ENCODE results near the gene ZNF219.

ZNF219 gene

DNA sequence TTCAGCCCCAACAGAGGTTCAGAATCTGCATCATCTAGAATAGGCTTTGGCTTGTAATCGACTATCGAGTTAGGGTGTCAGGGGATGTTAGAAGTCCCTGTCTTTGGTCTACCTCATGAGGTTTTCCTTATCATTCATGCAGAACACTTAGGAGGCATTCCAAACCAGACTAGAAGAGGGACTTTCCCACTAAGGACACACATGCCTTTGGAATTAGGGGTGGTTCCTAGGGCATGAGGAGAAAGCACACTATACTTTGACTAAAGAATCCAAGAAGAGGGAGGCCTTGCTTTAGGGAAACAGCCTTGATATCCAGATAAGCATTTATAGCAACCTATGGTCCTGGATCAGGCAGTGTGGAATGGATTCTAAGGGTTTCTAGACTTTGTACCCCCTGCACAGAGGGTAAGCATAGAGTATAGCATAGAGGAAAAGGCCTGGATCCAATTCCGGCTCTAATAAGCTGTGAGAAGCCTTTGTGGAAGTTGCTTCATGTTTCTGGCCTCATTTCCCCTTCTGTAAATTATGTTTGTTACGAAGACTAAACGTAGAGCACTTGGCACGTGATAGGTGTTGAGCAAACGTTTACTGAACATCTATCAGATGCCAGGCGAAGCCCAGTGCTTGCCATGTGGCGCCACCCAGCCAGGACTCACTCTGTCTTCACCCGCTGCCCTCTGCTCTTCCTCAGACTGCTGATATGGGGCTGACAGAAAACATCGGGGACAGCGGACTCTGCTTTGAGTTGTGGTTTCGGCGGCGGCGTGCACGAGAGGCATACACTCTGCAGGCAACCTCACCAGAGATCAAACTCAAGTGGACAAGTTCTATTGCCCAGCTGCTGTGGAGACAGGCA, 13.2 kb downstream of the ZNF219 start:
- no peak for DNase-seq

DNA sequence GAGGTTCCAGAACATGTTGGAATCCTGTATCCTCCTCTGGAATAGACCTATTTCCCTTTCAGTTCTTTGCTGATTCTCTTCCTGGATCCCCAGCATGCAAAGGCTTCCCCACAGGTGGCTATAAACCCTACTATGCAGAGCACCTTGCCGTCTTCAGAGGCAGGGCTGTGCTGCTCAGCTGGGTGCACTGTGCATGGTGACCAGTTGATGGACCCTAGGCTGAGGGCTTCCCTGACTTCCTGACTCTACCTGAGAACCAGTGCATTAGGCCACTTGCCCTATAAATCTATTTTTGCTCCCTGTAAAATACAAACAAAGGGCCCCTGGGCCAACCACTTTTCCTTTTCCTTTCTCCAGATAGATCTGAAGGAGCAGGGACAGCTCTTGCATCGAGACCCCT, 14.1 kb downstream of the ZNF219 start:
- no peak for DNase-seq

DNA sequence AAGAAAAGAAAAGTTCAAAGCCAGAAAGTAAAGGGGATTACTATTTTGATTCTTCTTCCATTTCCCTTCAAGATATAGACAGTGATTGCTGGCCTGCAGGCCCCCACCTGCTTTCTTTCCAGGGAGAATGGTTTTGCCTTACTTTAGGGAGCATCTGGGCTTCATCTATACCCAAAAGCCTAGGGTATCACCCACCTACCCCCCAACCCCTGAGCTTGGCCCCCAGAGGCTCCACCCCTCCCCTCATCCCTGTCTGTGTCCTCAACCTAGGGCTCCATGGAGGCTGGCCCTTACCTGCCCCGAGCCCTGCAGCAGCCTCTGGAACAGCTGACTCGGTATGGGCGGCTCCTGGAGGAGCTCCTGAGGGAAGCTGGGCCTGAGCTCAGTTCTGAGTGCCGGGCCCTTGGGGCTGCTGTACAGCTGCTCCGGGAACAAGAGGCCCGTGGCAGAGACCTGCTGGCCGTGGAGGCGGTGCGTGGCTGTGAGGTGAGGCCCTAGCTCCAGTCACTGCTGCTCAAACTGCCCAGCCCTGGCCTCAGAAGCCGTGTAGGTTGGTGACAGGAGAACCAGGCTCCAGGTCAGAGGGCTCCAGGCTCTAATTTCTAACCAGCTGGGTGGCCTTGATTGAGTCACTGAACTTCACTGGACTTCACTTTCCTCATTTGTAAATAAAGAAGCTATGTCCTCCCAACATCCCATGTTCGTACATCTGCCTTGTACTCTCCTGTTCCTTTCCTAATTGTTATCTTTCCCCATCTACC, 14.7 kb downstream of the ZNF219 start:
- DNase-seq: no peak

DNA sequence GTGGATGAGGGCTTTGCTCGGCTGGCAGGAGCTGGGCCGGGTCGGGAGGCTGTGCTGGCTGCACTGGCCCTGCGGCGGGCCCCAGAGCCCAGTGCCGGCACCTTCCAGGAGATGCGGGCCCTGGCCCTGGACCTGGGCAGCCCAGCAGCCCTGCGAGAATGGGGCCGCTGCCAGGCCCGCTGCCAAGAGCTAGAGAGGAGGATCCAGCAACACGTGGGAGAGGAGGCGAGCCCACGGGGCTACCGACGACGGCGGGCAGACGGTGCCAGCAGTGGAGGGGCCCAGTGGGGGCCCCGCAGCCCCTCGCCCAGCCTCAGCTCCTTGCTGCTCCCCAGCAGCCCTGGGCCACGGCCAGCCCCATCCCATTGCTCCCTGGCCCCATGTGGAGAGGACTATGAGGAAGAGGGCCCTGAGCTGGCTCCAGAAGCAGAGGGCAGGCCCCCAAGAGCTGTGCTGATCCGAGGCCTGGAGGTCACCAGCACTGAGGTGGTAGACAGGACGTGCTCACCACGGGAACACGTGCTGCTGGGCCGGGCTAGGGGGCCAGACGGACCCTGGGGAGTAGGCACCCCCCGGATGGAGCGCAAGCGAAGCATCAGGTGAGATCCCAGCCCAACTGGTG, 16.8 kb downstream of the ZNF219 start:
- no peak for DNase-seq

DNA sequence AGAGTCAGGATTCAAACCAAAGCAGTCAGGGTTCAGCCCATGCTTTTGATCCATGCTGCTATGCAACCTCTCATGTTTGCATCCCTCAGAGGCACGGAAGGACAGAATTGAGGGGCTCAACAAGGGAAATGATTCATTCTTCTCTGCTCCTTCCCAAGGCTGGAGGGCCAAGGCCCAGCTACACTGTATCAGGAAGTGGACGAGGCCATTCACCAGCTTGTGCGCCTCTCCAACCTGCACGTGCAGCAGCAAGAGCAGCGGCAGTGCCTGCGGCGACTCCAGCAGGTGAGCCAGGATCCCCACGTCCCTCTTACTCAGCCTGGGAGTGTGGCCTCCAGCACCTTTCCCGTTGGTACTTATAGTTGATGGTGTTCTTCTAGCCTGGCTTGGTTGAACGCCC, 19.7 kb downstream of the ZNF219 start:
- no peak for DNase-seq

DNA sequence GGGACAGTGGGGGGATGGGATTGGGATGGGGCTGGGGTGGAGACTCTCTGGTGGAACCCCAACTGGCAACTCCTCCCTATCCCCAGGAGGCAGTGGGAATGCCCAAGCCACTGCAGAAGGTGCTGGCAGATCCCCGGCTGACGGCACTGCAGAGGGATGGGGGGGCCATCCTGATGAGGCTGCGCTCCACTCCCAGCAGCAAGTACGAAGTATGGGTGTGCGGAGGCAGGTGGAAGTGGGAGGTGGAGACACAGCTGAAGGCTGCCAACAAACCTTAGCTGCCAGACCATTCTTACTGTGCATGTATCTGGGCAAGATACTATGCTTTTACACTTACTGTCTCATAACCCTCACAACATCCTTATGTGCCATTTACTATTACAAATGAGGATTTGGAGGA, 20.2 kb downstream of the ZNF219 start:
- no peak for DNase-seq

DNA sequence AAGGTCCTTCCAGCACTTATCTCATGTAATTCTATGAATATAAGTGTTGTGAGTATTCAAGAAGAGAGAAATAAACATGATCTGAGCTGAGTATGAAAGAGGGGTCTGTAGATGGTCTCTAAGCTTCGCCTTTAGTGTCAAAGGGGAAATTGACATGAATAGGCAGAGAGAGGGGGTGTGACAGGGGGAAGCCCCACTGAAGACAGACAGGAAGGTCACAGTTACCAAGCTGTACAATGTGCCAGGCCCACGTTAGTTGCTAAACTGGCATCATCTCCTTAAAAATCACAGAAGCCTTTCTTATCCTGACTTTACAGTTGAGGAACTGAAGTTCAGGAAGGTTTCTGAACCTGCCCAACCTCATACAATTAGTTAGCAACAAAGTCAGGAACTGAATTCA, 20.8 kb downstream of the ZNF219 start:
- no peak for DNase-seq

DNA sequence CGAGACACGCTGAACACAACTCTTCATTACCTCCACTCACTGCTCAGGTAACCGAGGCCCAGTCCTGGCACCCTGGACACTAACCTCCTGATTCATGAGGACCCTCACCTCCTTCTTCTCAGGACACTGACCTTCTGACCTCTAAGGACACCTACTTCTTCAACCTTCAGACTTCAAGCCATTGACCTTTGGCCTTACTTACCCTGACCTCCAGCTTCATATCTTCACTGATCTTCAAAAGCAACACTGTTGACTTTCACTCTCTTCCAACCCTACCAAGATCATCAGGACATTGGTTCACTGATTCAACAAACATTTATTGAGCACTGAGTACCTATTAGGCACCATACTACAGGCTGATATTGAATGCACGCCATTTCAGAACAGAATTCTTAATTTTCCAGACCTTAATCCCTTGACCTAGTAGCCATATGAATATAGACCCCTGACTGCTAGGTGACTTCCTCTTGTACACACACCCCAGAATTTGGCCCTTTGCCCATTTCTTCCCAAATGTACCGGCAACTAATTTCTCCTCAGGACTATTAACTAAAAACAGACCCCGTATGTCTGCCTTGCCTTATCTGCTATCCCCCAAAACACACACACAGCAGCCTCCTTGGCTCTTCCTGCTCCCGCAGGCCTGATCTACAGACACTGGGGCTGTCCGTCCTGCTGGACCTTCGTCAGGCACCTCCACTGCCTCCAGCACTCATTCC, 22.6 kb downstream of the ZNF219 start:
- no peak for DNase-seq

DNA sequence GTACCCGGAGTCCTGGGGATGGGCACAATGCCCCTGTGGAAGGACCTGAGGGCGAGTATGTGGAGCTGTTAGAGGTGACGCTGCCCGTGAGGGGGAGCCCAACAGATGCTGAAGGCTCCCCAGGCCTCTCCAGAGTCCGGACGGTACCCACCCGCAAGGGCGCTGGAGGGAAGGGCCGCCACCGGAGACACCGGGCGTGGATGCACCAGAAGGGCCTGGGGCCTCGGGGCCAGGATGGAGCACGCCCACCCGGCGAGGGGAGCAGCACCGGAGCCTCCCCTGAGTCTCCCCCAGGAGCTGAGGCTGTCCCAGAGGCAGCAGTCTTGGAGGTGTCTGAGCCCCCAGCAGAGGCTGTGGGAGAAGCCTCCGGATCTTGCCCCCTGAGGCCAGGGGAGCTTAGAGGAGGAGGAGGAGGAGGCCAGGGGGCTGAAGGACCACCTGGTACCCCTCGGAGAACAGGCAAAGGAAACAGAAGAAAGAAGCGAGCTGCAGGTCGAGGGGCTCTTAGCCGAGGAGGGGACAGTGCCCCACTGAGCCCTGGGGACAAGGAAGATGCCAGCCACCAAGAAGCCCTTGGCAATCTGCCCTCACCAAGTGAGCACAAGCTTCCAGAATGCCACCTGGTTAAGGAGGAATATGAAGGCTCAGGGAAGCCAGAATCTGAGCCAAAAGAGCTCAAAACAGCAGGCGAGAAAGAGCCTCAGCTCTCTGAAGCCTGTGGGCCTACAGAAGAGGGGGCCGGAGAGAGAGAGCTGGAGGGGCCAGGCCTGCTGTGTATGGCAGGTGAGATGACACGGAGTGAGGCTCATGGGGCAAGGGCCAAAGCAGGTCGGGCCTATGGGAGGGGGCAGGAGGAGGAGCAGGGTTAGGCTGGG, 23.8 kb downstream of the ZNF219 start:
- DNase-seq: no peak

DNA sequence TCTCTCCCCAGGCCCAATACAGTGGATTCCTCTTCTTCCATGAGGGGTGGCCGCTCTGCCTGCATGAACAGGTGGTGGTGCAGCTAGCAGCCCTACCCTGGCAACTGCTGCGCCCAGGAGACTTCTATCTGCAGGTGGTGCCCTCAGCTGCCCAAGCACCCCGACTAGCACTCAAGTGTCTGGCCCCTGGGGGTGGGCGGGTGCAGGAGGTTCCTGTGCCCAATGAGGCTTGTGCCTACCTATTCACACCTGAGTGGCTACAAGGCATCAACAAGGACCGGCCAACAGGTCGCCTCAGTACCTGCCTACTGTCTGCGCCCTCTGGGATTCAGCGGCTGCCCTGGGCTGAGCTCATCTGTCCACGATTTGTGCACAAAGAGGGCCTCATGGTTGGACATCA, 24.5 kb downstream of the ZNF219 start:
- DNase-seq: no peak

DNA sequence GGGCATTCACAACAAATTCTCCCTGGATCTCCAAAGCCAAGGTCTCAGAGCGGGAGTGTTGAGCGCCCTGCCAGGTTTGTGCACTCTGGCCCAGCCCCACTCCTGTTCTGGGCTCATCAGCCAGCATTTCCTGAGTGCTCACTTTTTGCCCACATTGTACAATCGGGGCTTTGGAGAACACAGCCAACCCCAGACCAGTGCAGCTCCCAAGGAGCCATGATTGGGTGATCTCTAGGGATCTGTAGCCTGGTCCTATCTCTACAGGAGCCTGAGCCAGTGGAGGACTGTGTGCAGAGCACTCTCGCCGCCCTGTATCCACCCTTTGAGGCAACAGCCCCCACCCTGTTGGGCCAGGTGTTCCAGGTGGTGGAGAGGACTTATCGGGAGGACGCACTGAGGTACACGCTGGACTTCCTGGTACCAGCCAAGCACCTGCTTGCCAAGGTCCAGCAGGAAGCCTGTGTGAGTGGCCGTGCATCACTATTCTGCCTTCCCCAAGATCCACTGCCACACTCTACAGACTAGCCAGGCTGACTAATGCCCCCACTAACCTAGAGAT, 25.6 kb downstream of the ZNF219 start:
- DNase-seq: no peak

DNA sequence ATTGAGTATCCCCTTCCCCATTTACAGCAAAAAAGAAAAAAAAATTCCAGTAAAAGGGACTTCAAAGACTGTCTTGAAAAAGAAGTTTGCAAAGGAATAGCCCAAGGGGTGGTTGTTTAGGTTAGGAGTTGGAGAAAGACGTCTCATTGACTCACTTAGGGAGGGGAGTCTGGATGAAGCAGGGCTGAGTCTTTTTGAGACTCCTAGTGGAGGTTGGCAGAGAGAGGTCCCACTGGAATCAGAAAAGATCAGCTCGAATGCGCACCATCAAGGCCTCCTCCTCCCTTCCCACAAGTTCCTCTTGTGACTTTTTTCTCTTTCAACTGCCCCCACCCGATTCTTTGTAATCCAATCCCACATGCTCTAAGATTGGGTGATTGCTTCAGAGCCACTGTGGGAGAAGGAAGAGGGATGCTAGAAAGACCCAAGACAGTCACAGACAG, 26.4 kb downstream of the ZNF219 start:
- DNase-seq: no peak

DNA sequence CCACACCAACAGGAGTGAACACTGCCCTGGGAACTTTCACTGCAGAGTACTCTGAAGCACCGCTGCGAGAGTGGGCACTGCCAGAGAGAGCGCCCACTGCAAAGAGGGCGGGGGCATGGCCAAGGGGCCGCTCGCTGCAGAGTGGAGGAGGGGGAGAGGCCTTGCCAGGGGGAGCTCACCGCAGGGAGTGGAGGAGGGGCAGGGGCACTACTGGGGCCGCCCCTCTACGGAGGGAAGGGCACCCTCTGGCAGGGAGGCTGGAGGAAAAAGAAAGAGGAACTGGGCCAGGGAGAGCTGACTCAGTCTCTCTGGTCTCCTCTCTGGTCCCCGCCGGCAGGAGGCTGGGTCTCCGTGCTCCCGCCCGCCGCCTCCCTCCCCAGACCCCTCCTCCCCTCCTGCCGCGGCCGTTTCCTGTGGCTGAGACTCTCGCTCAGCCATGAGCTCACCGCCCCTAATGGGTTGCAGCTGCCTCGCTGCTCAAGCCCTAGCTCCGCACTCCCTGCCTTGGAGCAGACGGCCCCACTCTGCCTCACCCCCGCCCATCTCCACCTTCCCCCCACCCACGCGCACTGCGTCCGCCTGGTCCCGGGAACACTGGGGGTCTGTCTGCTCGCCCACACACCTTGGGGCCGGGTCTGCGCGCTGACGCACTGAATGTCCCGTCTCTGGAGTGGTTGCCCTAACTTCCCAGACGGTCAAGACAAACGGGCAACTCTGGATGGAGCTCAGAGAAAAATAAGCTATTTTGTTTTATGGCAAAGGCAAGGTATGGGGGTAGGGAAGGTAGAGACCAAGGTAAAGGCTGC, 27.0 kb downstream of the ZNF219 start:
- DNase-seq: peak; percentile 69 to 76

DNA sequence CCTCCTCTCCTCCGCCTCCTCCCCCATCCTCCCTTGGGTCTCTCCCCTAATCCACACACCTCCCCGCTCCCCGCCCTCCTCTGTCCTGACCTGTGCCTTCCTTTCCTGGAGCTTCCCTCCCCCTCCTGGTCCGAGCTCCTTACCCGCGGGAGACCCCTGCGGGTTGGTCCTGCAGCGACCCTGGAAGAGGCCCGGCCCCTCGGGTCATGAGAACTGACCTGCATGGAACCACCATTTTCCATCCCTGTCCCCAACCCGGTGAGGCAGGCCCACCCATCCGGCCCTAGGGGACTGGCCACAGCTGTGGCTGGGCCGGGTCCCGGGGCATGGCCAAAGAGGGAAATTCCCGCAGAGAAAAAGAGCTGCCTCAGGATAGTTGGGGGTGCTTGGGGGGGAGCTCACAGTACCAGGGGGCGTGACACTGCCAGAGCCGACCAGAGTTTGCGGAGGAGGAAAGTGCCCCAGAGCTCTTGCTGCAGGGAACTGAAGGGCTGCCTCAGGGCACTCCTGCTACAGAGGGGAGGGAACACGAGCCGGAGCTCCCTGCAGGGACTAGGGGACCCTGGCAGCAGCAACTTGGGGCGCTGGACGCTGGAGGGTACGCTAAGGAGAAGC, 27.7 kb downstream of the ZNF219 start:
- no peak for DNase-seq

DNA sequence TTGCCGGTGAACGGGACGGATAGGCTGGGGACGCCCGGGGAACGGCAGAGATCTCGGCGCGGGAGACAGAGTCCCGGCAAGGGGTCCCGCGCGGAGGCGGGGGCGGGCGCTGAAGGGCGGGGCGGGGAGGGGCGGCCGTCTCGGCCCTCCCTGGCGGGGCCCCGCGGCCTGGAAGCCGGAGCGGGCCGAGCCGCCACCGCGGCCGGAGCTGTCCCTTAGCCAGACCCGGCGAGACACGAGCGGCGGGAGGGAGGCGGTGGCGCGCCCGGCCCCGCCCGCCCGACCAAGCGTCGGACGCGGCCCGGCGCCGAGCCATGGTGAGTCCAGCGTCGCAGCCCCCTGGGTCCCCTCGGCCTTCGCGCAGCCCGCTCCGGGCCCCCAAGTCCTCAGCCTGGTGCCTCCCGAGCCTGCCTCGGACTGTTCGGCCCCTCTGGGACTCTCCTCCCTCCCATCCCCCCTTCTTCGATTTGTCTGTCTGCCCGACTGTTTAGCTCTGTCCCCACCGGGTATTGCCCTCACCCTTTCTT, 28.3 kb downstream of the ZNF219 start, which contains the start of gene ARHGEF40:
ARHGEF40 (plus strand) TSS at position 222 of the 527 bp plus-strand sequence; CDS start at position 315, 93 bp downstream.
- peak in 1 of 2 experiments; percentile 27 for DNase-seq

DNA sequence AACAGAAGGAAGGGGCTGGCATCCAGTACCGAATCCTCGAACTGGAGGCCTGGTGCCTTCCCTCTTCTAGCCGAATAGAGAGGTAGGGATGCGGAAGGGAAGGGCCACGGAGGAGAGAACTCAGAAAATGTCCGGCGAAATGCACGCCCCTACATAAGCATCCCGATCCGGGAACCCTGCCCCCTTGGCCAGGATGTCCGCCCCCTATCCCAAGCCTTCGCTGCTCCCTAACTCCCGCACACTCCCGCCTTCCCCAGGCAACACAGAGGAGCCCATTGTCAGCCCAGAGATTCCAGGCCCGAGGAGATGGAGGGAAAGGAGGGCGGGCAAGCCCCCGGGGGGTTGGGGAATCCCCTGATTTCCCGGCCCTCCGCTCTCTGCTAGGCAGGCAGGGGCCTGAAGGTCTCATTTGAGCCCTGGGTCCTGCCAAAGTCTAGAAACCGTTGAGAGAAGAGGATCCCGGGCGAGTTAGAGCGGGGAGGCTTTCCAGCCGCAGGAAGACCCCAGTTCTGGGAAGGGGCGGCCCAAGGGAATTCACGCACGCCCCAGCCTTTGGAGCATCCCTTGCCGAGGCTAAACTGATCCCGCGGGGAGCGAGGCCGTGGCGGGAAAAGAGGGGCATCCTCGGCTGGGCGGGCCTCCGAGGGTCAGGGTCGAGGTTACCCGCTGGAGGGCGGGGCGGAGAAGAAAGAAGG, 28.9 kb downstream of the ZNF219 start:
- DNase-seq: no peak

DNA sequence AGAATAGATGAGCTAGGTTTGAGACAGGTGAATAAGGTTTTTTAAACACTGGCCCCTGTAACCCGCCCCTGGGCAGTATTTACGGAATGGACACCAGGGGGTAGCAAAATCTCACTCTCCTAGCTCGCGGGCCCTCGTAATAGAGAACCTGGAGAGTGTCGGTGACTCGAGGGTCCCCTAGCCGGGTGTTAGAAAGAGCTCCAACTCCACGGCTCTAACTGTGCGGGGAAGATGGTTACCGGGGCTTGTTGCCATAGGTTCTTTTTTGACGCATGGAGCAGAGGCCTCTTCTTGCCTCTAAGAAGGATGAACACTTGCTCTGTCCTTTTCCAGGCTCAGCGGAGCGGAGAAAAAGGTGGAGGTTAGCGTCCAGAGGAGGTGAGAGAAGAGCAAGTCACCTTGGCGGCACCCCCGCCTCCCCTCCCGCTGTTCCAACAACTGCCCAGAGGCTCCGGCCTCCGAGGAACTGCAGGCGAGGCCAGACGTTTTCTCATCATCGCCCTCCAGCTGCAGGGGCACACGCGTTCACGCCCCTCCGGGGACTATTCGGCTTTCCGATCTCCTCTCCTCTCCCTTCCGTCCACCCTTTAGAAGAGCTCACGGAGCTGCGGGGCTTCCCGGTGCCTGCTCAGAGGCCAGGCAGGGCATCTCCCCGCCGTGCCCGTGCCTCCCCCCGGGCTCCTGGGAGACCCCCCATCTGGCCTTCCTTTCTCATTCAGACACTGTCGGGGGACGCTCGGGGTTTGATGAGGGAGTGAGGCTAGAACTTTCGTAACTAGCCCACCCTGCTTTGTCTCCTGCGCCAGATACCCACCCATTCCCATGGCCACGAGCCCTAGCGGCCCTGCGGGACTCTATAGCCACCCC, 29.7 kb downstream of the ZNF219 start:
- peak; percentile 33 to 55 for DNase-seq

DNA sequence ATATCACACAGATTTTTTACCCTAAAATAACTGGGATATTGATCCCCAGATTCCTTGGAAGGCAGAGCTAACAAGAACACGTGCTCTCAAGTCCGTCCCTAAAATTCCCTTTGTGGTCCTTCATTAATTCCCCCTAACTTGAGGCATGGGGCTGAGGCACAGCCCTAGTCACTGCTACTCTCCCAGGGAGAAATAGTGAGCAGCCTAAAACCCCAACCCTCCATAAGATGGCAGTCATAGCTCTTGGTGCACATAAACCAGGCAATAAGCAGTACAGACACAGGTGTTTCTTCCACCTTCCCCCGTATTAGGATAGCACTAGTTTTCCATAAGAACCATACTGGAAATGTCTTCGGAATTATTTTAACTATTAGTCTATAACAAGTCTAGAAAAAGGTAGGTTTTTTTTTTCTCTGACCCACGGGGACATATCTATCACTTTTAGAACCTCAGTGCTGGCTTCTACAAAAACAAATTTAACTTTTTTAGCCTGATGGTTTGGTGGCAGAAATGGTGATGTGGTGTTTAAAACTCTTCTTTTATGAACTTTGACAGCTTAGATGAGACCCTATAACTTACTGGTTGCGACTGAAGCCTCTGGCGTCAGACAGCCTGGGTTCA, 31.5 kb downstream of the ZNF219 start:
- DNase-seq: no peak
